ENCODE measurements around the gene CLSTN2.

DNA sequence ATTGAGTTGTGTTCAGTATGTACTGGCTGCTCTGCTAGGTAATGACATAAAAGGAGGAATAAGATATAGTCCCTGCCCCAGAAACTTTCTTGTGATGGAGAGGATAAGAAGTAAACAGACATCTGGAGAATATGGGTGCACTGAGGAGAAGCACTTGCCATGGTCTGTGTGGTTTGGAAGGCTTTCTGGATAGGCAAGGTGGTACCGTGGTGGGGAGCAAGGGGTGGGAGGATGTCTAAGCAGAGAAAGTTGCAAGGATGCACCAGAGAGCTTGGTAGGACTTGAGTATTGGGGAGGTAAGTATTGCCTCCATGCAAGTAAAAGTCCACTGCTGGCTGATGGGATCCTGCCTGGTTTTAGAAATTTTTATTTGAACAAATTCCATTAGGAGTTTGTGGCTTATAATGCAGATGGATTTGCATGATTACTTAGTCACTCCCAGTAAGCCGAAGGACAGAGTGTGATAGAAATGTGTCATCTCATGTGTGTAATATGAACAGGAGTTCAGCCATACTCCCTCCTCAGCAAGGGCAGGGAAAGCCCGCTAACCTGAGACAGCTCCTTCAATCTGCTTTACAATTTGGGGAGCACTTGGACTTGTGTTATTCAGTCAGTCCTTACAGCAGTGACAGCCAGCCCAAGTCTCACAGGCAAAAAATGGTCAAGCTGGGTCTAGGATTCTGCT lies 53.6 kb downstream of the CLSTN2 start:
- TF ChIP-seq, protein P1, sequence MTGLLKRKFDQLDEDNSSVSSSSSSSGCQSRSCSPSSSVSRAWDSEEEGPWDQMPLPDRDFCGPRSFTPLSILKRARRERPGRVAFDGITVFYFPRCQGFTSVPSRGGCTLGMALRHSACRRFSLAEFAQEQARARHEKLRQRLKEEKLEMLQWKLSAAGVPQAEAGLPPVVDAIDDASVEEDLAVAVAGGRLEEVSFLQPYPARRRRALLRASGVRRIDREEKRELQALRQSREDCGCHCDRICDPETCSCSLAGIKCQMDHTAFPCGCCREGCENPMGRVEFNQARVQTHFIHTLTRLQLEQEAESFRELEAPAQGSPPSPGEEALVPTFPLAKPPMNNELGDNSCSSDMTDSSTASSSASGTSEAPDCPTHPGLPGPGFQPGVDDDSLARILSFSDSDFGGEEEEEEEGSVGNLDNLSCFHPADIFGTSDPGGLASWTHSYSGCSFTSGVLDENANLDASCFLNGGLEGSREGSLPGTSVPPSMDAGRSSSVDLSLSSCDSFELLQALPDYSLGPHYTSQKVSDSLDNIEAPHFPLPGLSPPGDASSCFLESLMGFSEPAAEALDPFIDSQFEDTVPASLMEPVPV (CRISPR knock-in tag; IDR thresholded peaks at IDR 0.05) = no peak
- TF ChIP-seq, protein P2, sequence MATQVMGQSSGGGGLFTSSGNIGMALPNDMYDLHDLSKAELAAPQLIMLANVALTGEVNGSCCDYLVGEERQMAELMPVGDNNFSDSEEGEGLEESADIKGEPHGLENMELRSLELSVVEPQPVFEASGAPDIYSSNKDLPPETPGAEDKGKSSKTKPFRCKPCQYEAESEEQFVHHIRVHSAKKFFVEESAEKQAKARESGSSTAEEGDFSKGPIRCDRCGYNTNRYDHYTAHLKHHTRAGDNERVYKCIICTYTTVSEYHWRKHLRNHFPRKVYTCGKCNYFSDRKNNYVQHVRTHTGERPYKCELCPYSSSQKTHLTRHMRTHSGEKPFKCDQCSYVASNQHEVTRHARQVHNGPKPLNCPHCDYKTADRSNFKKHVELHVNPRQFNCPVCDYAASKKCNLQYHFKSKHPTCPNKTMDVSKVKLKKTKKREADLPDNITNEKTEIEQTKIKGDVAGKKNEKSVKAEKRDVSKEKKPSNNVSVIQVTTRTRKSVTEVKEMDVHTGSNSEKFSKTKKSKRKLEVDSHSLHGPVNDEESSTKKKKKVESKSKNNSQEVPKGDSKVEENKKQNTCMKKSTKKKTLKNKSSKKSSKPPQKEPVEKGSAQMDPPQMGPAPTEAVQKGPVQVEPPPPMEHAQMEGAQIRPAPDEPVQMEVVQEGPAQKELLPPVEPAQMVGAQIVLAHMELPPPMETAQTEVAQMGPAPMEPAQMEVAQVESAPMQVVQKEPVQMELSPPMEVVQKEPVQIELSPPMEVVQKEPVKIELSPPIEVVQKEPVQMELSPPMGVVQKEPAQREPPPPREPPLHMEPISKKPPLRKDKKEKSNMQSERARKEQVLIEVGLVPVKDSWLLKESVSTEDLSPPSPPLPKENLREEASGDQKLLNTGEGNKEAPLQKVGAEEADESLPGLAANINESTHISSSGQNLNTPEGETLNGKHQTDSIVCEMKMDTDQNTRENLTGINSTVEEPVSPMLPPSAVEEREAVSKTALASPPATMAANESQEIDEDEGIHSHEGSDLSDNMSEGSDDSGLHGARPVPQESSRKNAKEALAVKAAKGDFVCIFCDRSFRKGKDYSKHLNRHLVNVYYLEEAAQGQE (IDR thresholded peaks at IDR 0.05; ENCODE audit: borderline replicate concordance in 1 of 2, low read depth in 1 of 2, low read length in 2 of 2) = no peak
